NCI-H2196 treated with DMSO at 0.1 percent for 48 hours (cell line): ENCODE data around the gene SERINC2.
A peak's percentile ranks its signal among the peaks of the same experiment; 100 is the strongest.
"Not testable (repeated sequence)": the region's sequence is repeated elsewhere in the genome, so short reads cannot be mapped to it uniquely, and the experiment has no call there.

ENCODE experiments used
- DNase-seq: peaks from one replicate; lab custom pipeline; 2025; ENCODE audit not compliant: unreplicated experiment; lab: John Stamatoyannopoulos, UW

The SERINC2 gene

DNA sequence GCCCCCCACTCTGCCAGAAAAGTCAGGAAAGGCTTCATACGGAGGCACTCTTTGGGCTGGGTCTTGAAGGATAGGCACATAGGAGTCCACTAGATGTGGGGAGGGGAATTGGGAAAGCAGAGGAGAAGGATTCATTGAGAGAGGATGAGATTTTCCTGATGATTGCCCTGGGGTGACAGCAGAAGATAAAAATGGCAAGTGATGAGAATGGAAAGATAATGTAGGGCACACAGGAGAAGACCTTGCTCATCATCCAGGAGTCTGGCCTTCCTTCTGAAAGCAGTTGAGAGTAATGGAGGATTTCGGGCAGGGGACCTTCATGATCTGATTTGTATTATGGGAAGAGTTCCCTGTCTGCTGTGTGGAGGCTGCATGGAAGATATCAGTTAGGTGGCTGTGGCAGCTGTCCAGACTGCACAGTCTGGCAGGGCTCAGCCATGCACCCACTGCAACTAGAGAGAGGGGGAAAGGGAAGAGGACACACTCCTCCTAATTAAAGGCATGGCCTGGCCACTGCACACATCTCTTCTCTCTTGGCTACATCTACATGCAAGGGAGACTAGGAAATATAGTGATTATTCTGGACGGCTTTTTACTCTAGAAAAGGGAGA lies 30.5 kb upstream of the SERINC2 start:
- DNase-seq, result no peak

DNA sequence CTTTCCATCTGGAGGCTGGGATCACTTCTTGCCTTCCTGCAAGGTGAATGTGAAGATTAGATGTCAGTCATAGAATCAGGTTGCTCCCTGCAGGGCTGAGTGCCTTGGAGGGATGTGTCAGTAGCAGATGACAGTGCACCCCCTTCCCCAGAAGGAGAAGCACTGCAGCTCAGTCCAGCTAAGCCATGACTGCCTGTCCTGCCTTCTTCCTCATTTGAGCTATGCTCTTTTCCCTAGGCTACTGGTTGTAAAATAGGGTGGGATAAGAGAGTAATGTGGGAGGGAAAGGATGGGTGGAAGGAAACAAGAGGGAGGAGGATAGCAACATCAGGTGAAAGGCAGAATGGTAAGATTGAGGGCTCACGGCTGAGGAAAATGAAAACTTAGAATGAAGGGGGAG lies 29.0 kb upstream of the SERINC2 start:
- DNase-seq, result no peak

DNA sequence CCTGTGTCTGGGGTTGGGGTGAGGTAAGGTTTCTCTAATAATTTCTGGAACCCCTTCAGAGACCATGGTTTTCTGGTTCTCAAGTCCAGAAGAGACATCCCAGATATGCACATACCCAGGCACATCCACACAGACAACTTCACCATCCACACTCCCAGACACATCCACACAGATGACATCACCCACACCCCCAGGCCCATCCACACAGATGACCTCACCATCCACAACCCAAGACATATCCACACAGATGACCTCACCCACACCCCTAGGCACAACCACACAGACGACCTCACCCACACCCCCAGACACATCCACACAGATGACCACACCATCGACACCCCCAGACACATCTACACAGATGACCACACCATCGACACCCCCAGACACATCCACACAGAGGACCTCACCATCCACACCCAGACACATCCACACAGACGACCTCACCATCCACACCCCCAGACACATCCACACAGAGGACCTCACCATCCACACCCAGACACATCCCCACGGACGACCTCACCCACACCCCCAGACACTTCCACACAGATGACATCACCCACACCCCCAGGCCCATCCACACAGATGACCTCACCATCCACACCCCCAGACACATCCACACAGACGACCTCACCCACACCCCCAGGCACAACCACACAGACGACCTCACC lies 26.3 kb upstream of the SERINC2 start:
- not testable (repeated sequence) for DNase-seq

DNA sequence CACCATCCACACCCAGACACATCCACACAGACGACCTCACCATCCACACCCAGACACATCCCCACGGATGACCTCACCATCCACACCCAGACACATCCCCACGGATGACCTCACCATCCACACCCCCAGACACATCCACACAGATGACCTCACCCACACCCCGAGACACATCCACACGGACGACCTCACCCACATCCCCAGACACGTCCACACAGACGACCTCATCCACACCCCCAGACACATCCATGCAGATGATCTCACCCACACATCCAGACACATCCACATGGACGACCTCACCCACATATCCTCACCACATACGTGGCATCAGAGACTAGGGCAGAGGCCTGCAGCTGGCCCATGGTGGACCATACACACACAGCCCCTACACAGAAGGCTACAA lies 25.4 kb upstream of the SERINC2 start:
- no peak for DNase-seq

DNA sequence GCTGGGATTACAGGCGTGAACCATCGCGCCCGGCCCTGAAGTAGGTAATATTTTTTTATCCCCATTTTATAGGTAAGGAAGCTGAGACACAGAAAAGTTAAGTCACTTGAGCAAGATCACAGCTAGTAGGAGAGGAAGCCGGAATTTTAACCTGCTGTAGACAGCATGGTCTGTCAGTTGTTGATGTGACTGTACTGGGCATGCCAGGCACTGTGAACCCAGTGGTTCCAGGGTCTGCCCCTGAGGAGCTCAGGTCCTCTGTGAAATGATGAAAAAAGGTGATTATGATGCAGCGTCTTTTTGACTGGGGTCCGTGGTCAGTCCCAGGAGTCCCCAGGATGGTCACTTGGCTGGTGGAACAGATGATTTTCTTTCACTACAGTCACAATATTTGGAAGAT lies 23.4 kb upstream of the SERINC2 start:
- DNase-seq, result no peak

DNA sequence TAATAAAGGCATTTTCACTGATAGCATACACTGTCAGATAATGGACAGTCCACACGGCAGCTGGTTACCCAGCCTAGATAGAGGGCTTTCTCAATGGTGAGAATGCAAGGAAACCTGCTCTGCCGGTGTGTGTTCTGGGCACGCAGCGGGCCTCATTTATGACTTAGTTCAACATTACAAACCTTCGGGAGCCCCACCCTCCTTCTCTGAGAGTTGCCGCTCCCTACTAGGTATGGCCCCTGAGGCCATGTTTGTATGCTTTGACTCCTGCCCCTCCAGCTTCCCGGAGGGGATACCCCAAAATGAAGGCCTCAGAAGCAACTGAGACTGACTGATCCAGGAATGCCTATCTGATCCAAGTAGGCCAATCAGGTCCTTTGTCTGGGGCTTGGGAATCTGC lies 22.9 kb upstream of the SERINC2 start:
- DNase-seq, result no peak

DNA sequence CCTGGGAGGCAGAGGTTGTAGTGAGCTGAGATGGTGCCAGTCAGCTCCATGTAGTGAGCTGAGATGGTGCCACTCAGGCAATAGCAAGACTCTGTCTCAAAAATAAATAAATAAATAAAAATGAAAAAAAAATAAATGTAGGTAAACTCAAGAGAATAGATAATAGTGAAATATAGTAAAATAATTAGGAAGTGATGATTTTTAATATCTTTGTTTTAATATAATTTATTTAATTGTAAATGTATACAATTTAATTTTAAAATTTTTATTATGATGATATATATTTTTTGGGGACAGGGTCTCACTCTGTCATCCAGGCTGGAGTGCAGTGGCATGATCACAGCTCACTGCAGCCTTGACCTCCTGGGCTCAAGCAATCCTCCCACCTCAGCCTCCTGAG lies 19.6 kb upstream of the SERINC2 start:
- no peak for DNase-seq

DNA sequence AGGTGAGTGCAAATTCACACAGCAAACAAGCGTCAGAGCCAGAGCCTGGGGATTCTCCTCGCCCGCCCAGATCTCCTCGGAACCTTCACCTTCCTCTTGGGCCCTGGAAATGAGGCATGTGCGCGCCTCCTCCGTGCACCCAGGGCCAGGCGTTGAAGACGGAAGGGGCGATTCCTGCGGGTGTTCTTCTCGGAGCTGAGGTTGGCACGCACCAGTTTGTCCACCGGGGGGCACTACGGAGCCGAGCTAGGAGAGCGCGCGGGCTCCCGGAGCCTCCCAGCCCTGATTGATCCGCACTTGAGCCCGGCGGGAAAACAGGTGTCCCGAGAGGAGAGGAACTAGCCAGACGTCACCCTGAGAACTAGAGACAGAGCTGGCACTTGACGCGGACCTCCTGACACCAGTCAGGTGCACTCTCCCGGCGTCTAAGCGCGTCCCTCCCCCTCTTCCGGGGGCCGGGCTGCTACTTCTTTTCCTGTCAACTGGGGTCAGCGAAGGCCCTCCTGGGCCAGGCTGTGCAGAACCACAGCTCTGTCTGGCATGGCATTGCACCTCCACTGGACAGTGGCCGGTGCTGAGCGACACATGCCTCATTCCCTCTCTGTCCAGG lies 18.3 kb upstream of the SERINC2 start:
- peak; percentile 96 for DNase-seq

DNA sequence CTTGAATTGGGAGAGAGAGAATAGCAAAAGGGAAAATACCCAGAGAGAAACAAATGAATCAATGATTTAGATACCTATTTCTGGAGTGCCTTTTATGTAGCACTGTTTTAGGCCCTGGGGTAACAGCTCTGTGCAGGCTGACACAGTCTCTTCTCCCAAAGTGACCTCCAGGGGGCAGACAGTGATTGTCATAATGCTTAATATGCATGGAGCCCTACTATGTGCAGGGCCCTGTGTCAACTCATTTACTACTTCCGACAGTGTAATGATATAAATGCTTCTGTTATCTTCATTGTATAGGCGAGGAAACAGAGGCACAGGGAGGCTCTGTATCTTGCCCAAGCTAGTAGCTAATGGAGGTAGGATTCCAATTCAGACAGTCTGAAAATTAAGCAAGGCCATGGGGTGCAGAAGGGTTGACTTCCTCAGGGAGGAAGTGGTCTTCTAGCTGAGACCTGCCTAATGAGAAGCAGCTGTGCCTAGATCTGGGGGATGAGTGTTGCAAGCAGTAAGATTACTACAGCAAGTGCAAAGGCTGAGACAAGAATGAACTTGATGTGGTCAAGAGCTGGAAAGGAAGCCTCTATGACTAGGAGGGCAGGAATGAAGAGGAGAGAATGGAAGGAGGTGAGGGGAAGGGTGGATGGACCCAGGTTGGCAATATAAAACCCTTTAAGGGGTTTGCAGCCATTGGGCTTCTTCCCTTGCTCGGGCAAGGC lies 16.2 kb upstream of the SERINC2 start:
- DNase-seq, result no peak

DNA sequence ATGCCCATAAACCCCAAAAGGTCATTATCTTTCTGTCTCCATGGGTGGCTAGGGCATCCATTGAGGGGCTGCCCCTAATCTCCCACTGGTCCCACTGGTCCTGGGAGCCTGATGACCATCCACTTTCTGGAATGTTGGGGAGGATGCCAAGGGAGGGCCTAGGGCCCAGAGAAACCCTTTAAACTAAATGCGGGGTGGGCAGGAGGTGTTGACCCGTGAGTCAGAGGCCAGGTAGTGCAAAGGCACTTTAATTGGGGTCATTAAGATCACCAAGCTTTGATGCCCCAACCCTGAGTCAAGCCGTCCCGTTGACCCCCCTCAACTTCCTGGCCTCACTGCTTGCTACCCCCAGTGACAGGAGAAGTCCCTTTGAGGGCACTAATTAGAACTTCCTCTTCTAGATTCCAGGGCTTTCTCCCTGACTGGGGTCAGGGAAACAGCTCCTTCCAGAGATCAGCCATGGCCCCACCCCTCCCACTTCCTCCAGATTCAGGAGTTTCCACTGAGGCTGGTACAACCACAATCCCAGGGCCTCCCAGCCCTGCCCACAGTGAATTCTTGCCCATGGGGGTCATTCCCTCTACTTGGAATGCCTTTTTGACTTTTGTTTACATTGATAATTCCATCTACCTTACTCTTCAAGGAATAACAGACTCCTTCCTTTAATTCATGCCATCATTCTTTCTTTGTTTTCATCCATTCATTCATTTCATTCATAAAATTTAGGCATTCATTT lies 15.5 kb upstream of the SERINC2 start:
- no peak for DNase-seq

DNA sequence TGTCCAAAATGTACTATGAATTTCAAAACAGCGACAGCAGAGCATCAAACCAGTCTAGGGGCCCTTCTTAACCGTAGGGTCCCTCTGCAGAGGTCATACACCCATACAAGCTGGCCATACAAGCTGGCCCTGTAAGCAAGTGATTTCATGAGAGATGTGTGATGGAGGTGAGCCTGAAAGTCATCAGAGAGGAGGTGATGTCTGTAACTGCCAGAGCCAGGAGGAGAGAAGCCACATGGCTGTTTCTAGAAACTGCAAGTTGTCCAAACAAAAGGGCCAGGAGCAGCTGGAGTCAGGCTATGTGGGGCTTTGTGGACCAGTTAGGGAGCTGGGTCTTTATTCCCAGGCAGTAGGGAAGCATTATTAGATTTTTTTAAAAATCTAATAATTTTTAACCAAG lies 14.8 kb upstream of the SERINC2 start:
- DNase-seq, result no peak

DNA sequence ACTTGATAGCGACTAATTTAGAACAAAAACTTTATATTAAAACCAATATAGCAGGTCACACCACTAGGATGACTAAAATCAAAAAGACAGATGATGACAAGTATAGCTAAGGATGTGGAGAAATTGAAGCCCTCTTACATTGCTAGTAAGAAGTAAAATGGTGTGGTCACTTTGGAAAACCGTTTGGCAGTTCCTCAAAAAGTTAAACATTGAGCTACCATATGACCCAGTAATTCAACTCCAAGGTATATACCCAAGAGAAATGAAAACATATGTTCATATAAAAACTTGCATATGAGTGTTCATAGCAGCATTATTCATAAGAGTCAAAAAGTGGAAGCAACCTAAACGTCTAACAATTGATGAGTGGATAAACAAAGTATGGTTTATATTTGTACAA lies 13.0 kb upstream of the SERINC2 start:
- DNase-seq, result no peak

DNA sequence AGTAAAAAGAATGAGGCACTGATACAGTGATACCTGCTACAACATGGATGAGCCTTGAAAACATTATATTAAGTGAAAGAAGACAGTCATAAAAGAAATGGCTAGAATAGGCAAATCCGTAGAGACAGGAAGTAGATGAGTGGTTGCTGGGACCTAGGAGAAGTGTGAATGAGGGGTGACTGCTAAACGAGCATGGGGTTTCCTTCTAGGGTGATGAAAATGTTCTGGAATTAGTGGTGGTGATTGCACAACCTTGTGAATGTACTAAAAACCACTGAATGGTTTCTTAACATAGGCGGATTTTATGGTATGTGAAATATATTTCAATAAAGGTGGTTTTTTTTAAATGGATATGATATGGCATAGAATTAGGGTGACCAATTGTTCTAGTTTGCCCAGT lies 12.6 kb upstream of the SERINC2 start:
- no peak for DNase-seq

DNA sequence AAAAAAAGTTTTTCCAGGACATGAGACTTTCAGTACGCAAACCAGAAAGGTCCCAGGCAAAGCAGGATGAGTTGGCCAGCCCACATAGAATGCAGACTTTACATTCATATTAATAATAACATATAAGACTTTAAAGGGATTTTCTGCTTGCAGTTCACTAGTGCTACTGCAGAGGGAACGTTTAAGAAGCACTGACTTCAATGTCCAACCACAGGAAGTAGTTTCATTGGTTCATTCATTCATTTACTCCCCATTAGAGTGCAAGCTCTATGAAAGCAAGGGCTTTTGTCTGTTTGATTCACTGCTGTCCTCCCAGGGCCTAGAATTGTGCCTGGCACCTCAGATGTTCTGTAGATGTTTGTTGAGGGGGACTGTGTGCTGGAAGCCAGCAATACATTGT lies 11.8 kb upstream of the SERINC2 start:
- no peak for DNase-seq

DNA sequence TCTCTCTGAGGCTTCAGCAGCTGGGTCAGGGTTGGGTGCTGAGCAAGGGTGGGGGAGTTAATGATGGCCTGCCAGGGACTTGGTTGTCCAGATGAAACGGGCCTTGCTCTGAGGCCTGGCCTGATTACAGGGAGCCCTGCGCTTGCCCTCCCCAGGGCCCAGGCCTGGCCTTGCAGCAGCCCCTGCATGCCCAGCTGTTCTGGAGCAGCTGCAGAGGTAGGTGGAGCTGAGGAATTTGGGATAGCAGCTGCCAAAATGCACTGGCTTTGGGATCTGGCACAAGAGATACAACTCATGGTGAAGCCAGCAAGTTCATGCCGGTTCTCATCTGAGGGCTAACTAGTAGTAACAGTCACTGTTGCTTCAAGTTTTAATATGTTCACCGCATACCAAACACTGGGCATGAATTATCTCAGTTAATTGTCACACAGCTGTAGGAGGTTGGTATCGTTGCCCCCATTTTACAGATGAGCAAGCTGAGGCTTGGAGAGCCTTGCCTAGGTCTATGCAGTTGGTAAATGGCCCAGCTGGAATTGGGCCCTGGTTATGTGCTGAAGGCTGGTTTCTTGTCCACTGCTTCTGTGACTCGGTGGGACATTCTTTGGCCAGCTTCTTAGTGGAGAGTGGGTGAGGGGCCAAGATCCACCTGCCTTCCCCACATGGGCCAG lies 7.3 kb upstream of the SERINC2 start:
- no peak for DNase-seq

DNA sequence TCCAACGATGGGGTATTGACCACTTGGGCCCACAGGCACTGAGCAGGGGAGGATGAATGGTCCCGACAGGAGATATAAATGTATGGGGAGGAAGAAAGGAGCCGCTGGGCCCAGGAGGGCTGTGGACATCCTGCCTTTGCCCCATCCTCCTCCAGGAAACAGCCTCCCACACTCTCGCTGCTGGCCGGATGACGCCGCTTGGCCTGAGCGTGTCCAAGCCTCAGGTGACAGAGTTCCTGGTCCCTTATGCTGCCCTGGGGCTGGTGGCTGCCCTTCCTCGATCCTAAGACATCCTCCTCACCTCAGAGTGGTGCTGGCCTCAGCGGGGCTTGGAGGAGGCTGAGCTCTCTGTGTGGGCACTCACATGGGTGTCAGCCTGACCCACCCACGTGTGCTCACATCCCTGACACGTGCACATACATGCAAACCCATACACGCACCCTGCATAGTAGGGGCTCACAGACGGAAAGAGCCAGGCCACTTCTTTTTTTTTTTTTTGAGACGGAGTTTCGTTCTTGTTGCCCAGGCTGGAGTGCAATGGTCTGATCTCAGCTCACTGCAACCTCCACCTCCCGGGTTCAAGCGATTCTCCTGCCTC lies 5.9 kb upstream of the SERINC2 start:
- DNase-seq, result no peak

DNA sequence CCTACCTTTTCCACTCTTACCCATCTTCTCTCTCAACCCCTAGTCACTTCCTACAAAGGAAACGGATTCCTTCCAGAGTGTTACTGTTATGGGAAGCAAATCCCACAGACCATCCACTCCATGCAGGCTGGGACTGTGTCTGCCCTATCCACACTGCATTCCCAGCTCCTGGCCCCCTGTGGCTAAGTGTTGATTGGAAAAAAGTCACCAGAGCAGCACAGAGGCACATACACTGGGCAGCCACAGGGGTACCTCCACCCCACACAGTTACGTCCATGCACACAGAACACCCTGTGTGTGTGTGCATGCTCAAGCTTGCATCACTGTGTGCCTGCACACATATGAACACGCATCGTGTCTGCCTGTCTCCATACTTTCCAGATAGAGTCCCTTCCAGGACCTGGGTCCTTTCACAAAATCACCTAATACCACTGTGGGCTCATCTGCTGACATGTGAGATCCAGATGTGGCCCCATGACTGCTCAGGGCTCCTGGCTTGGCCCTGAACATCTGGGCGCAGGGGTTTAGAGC lies 4.2 kb upstream of the SERINC2 start:
- DNase-seq, result no peak

DNA sequence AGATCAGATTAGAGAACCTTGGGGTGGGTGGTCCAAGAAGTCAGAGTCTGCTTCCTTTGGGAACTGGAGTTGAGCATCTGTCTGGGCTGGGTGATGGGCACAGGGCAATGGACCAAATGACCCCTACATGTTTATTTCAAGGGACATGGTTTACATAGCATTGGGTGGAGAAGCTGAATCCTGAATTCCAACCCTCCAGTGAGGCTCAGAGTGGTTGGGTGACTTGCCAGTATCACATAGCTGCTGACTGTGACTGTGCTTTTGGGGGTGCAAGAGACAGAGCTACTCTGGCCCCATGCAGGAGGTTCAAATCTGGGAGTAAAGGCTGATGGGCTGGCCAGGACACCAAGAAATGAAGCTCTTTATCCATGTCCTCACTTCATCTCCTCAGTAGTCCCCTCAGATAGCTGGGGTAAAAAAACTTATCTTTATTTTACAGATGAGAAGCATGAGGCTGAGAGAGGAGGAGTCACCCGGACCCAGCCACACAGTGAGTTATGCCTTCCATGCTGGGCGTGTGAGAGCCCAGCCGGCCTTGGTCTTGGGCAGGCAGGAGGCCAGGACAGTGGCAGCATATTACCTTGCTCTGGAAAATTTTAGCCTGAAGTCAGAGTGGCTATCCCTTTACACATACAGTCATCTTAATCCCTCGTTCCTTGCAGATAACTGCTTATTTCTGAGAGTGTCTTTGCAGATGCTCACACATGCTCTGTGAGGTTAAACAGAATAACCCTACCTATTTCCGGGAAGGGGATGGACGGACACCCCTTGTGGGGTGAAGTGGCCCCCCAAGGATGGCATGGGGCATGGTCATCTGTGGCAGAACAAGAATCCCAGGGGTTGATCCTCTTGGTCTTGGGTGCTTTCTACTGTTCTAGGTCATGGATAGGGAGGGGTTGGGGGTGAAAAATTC lies 2.8 kb upstream of the SERINC2 start:
- no peak for DNase-seq

DNA sequence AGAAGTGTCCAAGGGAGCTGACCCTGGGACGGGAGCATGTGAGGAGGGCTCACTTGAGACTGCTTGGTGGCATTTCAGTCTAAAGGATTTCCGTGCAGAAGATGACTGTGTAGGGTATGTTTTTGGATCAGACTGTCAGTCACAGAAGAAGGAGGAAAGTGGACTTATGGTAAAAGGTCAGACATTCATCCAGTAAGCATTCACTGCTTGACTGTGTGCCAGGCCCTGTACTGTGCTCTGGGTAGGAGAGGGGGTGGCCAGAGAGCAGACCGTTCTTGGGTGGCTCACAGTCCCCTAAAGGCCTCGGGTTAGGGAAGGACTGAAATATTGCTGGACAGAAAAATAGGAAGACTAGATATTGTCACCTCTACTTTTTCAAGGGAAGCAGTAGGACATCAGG lies 2.1 kb upstream of the SERINC2 start:
- DNase-seq, result no peak
